GM18951 (cell line): ENCODE results near the gene VRTN.
"Not testable (repeated sequence)": the region's sequence is repeated elsewhere in the genome, so short reads cannot be mapped to it uniquely, and the experiment has no call there.

Experiments used
- POLR2A ChIP-seq: IDR thresholded peaks from 4 replicates; pipeline ENCODE4 v1.6.1; 2011; ENCODE audit warnings: mild to moderate bottlenecking; ENCODE audit not compliant: insufficient read length, insufficient read depth; ENCODE audit errors: extremely low read depth
- in situ Hi-C: fragments of 300-500 bp; cut with MboI; formaldehyde crosslinking; loops from one replicate; pipeline ENCODE4 v1.12.0; 2022; ENCODE audit warnings: low sequenced_read_pairs, mixed read lengths, inconsistent platforms; ENCODE audit not compliant: unreplicated experiment

VRTN gene

DNA sequence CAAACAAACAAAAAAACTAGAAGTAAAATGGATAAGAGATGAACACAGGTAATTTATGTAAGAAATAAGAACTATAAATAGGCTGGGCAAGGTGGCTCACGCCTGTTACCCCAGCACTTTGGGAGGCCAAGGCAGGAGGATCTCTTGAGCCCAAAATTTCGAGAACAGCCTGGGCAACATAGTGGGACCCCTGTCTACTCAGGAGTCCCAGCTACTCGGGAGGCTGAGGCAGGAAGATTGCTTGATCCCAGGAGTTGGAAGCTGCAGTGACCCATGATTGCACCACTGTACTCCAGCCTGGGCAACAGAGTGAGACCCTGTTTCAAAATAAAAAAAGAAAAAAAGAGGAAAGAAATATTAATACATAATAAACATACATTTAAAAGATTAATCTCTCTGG, 22.8 kb upstream of the VRTN start:
- in situ Hi-C loops: no loop called here
- TF ChIP-seq POLR2A: no peak

DNA sequence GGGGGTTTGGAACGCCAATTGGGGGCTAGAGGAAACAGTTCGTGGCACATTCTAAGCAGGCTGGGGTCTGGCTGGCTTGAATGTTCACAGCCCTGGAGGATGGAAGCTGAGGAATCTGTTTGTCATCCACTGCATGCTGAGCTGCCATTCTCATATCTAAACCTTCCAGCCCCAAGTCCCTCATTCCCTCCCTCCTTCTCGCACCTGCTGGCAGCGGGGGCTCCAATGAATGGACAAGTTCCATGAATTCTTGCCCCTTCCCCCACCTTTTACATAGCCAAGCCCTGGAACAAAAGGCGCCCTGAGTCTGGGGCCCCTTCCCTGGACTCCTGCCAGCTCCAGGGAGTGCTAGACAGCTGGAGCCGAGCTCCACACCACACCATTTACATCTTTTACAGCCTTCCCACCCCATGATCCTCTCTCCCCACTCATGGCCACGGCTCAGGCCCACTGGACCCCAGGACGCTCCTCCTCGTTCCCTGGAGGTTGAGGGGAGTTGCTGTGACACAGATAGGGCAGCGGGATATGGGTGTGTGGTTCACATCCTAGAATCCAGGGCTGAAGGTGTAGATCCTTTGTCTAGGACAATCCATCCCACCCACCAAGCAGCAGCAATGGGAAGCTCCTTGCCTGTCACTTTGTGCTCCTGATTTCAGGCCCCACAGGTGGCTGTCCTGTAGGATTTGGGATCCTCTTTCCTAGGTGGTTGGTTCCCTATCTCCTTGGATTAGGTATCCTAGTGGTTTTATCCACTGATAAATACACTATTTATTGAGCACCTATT, 21.7 kb upstream of the VRTN start:
- no peak for TF ChIP-seq POLR2A
- in situ Hi-C loops: no loop called here

DNA sequence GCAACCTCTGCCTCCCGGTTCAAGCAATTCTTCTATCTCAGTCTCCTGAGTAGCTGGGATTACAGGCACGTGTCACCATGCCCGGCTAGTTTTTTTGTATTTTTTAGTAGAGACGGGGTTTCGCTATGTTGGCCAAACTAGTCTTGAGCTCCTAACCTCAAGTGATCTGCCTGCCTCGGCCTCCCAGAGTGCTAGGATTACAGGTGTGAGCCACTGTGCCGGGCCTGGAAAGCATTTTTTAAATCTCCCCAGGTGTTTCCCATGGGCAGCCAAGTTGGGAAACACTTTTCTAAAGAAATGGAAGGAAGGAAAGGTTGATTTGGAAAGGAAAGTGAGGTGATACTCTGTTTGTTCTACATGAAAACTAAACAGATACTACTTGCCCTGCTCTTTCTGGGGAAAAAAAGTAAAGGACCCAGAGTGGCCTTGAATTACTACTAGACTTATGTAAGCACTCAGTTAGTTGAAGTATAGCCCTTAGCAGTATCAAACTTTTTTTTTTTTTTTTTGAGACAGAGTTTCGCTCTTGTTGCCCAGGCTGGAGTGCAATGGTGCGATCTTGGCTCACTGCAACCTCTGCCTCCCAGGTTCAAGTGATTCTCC, 18.2 kb upstream of the VRTN start:
- in situ Hi-C loops: not testable (repeated sequence)

DNA sequence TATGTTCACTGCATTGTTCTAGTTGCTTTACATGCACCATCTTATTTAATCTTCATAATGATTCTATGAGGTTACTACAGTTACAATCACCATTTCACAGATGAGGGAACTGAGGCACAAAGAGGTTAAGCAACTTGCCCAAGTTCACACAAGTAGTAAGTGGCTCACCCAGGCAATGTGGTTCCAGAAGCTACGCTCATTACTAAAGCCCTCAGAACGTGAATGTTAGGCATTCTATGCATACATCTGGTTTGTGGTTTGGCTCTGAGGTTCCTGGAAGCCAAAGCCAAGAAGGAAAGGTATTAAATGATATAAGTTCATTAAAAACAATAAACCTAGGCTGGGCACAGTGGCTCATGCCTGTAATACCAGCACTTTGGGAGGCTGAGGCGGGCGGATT, 14.4 kb upstream of the VRTN start:
- in situ Hi-C loops: no loop called here
- no peak for TF ChIP-seq POLR2A

DNA sequence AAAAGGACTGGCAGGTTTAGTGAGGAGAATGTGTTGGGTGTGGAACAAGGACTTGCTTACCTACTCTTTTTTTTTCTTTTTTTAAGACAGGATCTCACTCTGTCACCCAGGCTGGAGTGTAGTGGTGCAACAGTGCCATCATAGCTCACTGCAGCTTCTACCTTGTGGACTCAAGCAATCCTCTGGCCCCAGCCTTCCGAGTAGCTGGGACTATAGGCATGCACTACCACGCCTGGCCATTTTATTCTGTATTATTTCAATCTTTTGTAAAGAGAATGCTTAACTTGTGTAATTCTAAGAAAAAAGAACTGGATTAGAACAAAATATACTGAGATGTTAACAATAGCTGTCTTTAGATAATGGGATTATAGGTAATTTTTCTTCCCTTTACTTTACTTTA, 1.9 kb upstream of the VRTN start:
- no peak for TF ChIP-seq POLR2A
- in situ Hi-C loops: no loop called here

DNA sequence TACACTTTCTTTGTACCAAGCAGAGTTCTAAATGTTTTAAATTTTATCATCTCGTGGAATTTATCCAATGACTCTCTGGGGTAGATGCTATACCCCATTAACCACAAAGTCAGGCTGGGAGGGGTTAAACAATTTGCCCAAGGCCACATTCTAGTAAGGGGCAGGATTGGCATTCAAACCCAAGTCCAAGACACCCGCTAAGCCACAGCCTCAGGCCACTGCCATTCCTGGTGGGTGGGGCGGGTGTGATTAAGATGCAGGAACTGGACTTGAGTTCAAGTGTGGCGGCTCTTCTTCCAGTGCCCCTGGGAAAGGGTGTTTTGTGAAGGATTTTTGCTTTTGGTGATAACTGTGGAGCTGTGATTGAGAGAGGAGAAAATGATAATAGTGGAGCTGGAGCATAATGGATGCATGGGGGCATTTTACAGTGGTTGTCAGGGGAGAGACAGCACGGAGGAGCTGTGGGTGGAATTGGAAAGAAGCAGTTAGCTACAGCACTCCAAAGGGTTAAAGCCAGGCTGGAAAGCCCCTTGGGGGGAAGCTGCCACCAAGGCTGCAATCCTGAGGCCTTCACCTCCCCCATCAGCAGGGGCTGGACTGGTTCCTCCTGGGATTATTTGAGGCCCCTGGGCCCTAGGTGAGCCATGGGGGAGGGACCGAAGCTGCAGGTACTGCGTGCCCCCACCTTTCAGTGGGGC, 1.0 kb upstream of the VRTN start:
- TF ChIP-seq POLR2A: no peak
- in situ Hi-C loops: no loop called here

DNA sequence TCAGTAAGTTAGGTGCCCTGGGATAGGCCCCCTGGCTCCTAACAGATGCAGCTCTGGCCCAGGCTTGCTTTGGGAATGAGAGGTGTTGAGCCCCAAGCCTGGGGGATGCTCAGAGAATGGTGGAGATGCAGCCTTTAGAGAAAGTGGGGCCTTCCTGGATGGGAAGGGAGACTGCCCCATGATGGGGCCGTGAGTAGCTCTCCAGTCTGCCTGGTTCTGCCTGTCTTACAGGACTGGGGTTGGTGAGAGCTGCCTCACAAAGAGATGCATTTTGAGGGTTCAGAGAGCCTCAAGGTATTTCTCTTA, 523 bp upstream of the VRTN start:
- TF ChIP-seq POLR2A: no peak
- in situ Hi-C loops: no loop called here

DNA sequence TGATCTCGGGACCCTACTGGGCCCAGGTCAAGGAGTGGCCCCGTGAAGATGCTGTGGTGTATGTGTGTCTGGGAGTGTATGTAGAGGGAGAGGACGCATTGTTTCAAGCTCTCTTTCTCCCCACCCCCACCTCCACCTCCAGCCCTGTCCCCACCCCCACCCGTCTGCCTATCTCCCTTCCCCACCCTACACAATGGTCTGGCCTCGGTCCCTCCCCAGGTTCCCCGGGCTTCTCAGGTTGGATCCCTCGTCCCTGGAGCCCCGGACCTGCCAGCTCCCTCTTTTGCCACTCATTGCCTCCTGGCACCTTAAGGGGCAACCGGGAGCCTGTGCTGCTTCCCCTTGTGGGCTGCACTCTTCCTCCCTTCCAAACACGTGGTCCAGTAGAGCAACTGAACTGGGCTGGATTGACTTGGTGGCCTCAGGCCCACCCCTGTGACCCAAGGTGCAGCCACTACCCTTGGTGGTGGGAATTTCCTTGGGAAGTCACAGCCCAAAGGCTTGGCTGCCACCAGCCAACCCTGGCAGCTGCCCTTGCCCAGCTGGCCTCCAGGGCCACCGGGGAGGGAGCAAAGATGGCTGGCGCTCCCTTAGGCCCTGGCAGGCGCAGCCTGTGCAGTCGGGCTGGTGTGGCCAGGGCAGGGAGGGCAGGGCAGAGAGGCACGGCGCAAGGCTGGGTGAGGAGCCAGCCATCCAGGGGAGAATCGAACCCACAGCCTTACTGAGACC, 628 bp downstream of the VRTN start:
- in situ Hi-C loops: no loop called here

DNA sequence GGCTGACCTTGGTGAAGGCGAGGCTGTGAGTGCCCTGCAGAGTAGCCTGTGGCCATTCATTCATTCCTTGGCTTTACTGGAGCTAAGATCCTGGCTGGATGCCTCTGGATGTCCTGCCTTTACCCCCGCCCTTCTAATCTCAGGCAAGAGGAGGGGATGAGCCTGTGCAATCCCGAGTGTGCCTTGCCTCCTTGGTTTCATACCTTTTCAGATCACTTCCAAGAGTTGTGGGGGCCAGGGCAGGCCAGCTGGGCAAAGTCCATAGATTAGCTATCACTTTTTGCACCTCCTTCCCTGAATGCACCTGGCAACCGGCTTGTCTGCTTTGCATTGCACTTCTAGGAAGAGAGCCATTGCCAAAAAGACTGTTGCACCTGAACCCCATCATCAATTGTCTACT, 1.5 kb downstream of the VRTN start:
- no peak for TF ChIP-seq POLR2A
- in situ Hi-C loops: loop anchor here (10.0 kb wide), 1 partner anchor 145 kb away; the partner anchor contains the start of genes ISCA2 and NPC2

More for the DNA sequence above, 628 bp downstream of the VRTN start:
- no peak for TF ChIP-seq POLR2A

DNA sequence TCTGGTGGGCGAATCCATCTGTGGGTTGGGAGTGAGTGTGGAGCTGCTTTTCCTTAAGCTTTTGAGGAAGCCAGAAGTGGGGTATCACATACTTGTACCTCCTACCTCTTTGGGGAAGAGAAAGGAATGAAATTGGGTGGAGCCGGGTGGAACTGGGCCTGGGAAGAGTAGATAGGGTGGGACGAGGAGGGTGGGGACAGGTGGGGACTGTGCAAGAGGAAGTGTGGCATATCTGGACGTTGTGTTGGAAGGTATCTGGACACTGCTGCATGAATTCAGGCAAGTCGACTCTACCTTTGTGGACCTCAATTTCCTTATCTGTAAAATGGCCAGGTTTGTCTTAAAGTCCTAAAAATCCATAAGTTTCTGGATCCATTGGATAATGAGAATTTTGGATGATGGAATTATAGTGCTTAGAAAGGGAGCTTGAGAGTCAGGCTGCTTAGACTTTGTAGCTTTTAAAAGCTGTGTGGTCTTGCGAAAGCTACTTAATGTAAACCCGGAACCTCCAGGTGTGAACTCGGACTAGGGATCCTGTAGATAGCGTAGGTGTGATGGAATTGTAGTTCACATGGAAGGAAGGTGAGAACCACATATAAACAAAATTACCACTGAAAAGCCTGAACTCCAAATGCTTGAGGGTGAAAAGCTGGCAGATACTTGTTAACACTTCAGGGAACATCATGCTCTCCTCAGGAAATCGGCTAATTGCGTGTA, 2.1 kb downstream of the VRTN start:
- no peak for TF ChIP-seq POLR2A
- in situ Hi-C loops: loop anchor here (10.0 kb wide), 1 partner anchor 144 kb away; the partner anchor contains the start of genes ISCA2 and NPC2

DNA sequence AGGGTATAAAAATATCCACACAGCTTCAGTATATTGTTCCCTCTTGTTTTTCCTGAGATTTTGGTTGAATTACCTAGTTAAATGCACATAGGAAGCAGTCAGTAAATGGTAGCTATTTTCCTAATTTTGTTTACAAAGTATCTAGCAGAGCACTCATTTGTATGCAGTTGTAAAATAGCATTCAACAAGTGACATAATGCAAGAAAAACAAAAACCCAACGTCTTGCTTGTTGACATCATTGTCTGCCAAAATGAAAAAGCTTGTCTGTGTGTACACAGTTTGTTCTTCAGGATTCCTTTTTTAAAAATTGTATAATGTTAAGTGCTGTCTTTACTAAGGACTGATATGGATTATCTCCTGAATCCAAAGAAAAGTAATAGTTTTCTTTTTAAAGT, 2.7 kb downstream of the VRTN start:
- in situ Hi-C loops: loop anchor here (10.0 kb wide), 1 partner anchor 144 kb away; the partner anchor contains the start of genes ISCA2 and NPC2
- no peak for TF ChIP-seq POLR2A

DNA sequence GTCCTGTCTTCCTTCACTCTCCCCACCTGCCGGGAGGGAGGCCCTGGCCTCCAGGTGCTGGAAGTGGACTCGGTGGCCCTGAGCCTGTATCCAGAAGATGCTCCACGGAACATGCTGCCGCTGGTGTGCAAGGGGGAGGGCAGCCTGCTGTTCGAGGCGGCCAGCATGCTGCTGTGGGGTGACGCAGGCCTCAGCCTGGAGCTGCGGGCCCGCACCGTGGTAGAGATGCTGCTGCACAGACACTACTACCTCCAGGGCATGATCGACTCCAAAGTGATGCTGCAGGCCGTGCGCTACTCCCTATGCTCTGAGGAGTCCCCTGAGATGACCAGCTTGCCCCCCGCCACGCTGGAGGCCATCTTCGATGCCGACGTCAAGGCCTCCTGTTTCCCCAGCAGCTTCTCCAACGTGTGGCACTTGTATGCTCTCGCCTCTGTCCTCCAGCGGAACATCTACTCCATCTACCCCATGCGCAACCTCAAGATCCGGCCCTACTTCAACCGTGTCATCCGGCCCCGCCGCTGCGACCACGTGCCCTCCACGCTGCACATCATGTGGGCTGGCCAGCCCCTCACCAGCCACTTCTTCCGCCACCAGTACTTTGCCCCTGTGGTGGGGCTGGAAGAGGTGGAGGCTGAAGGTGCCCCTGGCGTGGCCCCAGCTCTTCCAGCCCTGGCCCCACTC, 8.8 kb downstream of the VRTN start:
- in situ Hi-C loops: loop anchor here (10.0 kb wide), 1 partner anchor 138 kb away; the partner anchor contains the start of genes ISCA2 and NPC2
- TF ChIP-seq POLR2A: no peak

DNA sequence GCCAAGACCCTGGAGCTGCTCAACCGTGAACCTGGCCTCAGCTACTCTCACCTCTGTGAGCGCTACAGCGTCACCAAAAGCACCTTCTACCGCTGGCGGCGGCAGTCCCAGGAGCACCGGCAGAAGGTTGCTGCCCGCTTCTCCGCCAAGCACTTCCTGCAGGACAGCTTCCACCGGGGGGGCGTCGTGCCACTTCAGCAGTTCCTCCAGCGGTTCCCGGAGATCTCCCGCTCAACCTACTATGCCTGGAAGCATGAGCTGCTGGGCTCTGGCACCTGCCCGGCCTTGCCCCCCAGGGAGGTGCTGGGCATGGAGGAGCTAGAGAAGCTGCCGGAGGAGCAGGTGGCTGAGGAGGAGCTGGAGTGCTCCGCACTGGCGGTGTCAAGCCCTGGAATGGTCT, 9.3 kb downstream of the VRTN start:
- in situ Hi-C loops: loop anchor here (10.0 kb wide), 1 partner anchor 137 kb away; the partner anchor contains the start of genes ISCA2 and NPC2
- TF ChIP-seq POLR2A: no peak
